Kidney tubule cell (primary cell): ENCODE results near the gene KPNA2.
"Not testable (repeated sequence)": the region's sequence is repeated elsewhere in the genome, so short reads cannot be mapped to it uniquely, and the experiment has no call there.

Experiments used
- DNase-seq: peaks from one replicate; pipeline ENCODE4 v3.0.0-alpha.2; 2018; ENCODE audit warnings: low spot score

The KPNA2 gene

GRCh38 chr17:68035523-68036303 lies at the start of gene KPNA2:
TSS of gene KPNA2 (plus strand) at chr17:68035735. CDS start at chr17:68037133, 1,398 bp downstream.
- peak; percentile 97 for DNase-seq

GRCh38 chr17:67990909-67991308 lies 44.6 kb upstream of the KPNA2 start:
- no peak for DNase-seq

DNA sequence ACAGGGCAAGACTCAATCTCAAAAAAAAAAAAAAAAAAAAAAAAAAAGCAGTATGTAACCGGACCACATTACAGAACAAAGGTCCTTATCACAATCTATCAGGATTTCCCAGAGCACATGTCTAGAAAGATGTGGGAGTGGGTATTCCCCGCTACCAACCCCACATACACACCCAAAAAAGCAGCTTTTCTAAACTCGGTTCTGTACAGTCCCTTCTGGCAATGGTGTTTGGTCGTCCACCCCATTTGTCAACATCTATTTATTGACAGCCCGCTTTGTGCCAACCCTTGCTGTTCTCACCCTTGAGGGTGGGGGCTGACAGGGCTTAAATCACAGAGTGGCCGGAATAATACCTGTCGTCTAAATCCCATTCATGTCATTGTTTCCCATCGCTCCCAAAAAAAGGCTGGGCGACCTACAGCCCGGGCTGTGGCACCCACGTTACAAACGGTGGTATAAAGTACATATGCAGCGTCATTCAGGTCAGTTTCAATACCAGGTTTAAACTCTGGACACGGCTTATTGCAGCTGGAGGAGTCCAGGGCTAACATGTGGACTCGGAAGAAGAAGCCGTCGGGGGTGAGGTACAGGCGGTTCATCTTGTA lies 42.9 kb upstream of the KPNA2 start:
- DNase-seq = no peak

DNA sequence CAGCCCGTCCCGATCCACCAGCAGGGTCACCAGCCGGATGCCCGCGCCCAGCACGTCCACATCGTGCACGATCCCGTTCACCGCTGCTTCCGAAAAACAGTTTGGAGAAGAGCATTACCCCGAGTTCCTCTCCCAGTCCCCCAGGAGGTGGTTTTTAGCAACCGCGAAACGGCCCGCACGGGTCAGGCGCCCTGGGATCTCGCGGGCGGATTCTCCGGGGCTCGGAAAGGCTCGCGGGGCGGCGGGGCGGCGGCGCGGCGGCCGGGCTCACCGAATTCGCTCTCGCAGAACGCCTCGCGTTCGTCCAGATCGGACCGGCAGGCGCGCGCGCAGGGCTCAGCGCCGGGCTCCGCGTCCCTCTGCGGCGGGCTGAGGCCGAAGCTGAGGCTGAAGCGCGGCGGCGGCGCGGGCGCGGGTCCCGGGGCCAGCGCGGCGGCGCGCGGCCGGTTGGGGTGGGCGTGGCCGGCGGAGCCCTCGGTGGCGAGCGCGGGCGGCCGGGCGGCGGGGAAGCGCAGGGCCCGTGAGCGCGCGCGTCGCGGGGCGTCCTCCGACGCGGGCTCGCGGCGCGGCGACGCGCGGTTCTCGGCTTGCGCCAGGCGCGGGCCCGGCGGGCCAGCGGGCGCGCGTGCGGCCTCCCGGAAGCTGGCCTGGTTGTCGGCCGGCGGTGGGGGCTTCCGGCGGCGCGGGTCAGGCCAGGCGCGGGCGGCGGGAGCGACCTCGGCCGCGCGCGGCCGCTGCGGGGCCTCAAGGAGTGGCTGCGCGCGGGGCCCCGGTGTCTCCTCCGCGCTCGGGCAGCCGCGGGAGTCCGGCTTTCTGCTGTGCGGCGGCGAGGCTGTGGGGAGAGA lies 42.2 kb upstream of the KPNA2 start:
- DNase-seq = peak; percentile 92

- DNase-seq = no peak
These were observed 41.6 kb upstream of the KPNA2 start for GRCh38 chr17:67993998-67994361.

GRCh38 chr17:67994817-67995569 lies 40.5 kb upstream of the KPNA2 start:
- DNase-seq = peak; percentile 69

GRCh38 chr17:67995570-67996263 lies 39.8 kb upstream of the KPNA2 start:
- DNase-seq = no peak

DNA sequence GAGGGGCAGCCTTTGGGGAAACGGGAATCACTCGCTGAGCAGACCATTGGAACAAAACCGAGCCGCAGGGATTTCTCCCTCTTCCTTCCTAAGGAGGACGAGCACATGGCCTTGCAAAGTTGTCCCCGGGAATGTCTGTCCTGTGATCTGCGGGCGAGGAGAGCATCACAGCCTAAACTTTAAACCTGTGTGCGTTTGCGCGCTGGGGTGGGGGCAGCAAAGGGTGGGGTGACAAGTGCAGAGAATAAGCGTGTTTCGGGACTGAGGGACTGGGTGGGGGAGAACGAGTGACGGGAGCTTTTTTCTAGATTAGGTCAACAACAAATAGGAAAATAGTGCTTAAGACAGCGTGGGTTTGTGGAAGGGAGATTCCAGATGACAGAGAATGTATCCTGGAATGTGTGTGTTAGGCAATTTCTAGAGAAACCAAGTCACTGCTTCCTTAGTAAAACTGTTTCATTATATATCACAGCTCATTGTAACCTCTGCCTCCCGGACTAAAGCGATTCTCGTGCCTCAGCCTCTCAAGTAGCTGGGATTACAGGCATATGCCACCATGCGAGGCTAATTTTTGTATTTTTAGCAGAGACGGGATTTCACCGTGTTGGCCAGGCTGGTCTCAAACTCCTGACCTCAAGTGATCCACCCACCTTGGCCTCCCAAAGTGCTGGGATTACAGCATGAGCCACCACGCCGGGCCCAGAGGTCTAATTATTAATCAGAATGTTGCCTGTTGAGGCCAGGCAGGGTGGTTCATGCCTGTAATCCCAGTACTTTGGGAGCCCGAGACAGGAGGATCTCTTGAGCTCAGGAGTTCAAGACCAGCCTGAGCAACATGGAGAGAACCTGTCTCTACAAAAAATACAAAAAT lies 39.0 kb upstream of the KPNA2 start, which contains the start of gene C17orf58:
C17orf58 (minus strand) TSS at position 169 of the 871 bp plus-strand sequence. CDS start 271 bp downstream, outside the sequence.
- peak; percentile 17 for DNase-seq

DNA sequence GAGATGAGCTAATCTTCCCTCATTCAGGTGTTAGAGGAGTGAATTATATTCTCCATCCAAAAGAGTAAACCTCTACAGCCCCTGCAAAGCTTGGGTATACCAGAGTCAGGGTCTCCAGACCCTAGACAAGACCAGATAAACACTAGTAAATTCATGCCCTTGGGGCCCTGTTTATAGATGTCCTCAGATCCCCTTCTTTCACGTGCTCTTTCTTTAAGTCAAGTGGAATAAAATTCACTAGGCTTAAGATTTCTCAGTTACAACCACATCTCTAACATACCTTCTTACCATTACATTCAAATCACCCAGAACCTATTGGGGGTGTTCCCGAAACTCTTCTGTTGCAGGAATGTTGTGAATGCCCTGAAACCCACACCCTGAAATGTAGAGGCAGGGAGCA lies 37.1 kb upstream of the KPNA2 start:
- DNase-seq = no peak

DNA sequence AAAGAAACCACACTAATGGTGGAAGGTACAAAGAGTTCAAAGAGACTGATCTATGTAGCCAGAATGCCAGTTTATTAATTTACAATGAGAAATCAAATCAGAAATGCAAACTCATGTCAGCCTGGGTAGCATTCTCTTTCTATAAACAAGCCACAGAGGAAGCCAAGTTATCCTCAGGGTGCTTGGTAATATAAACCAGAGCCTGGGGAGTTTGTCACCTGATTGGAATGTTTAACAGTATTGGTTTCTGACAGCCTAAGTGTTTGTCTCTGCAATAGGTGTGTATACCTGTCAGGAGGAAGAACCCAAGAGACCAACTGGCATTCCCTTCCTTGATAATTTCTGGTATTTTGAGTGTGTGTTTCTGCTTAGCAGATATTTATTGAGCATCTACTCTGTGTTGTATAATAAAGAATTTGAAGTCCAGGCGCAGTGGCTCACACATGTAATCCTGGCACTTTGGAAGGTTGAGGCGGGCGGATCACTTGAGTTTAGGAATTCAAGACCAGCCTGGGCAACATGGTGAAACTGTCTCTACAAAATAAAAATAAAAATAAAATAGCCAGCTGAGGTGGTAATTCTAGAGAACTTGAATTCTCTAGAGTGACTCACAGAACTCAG lies 36.1 kb upstream of the KPNA2 start:
- peak; percentile 76 for DNase-seq

- no peak for DNase-seq
These were observed 31.3 kb upstream of the KPNA2 start for GRCh38 chr17:68004201-68004600.

DNA sequence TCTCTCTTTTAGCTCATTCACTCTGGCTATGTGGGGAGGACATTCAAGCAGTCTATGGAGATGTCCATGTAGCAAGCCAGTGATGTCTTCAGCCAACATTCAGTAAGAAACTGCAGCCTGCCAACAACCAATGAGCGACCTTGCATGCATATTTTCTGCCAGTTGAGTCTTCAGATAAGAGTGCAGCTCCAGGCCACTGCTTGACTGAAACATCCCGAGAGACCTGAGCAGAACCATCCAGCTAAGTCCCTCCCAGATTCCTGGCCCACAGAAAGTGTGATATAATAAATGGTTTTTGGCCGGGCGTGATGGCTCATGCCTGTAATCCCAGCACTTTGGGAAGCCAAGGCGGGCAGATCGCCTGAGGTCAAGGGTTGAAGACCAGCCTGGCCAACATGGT lies 28.7 kb upstream of the KPNA2 start:
- DNase-seq = no peak

- peak; percentile 26 for DNase-seq
These were observed 24.3 kb upstream of the KPNA2 start for GRCh38 chr17:68011199-68011665.

- DNase-seq = no peak
These were observed 22.1 kb upstream of the KPNA2 start for GRCh38 chr17:68013385-68013784.

GRCh38 chr17:68015081-68015723 lies 20.3 kb upstream of the KPNA2 start:
- no peak for DNase-seq

- no peak for DNase-seq
These were observed 18.7 kb upstream of the KPNA2 start for GRCh38 chr17:68016838-68017237.

GRCh38 chr17:68018493-68018892 lies 17.0 kb upstream of the KPNA2 start:
- not testable (repeated sequence) for DNase-seq

DNA sequence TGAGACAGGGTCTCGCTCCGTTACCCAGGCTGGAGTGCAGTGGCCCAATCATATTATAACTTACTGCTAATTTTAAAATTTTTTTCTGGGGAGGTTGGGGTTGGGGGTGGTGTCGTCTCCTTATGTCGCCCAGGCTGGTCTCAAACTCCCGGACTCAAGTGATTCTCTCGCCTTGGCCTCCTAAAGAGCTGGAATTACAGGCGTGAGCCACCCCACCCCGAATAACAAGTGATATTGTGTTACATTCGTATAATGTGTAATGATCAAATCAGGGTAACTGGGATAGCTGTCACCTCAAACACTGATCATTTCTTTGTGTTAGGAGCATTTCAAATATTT lies 16.2 kb upstream of the KPNA2 start:
- no peak for DNase-seq

- peak; percentile 95 for DNase-seq
These were observed 15.7 kb upstream of the KPNA2 start for GRCh38 chr17:68019675-68020408.
